ENCODE data around the gene TRMU.

- TF ChIP-seq ZNF274 (IDR thresholded peaks at IDR 0.05; ENCODE audit: low read depth, low read length) (no peak), YY1 (IDR thresholded peaks at IDR 0.05; ENCODE audit: insufficient read depth, insufficient read length) (no peak)
Observed at GRCh38 chr22:46381731-46382130, 46.2 kb downstream of the TRMU start.
